Fibroblast of skin of back (primary cell): ENCODE results near the gene BOLL. TPM values are rescaled to one million over a fixed set of nuclear protein-coding genes. Genes with fewer than 3 reads are reported as not detected.
A peak's percentile ranks its signal among the peaks of the same experiment; 100 is the strongest.
"Not testable (repeated sequence)": the region's sequence is repeated elsewhere in the genome, so short reads cannot be mapped to it uniquely, and the experiment has no call there.

Experiments
- DNase-seq: peaks from one replicate; pipeline ENCODE4 v3.0.0-alpha.2; 2013
- polyA plus RNA-seq, 2 experiments: library from polyadenylated mRNA; unstranded; fragments of 120-200 nt; gene quantifications; one replicate each; pipeline ENCODE4 v1.2.1, GENCODE V29; 2013; ENCODE audit not compliant: insufficient read length in 2 of 2

BOLL gene, protein sequence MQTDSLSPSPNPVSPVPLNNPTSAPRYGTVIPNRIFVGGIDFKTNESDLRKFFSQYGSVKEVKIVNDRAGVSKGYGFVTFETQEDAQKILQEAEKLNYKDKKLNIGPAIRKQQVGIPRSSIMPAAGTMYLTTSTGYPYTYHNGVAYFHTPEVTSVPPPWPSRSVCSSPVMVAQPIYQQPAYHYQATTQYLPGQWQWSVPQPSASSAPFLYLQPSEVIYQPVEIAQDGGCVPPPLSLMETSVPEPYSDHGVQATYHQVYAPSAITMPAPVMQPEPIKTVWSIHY
- not detected for polyA plus RNA-seq (2013, experiment 1 of 2; ENCODE audit: insufficient read length)
- polyA plus RNA-seq (2013, experiment 2 of 2; ENCODE audit: insufficient read length): not detected

DNA sequence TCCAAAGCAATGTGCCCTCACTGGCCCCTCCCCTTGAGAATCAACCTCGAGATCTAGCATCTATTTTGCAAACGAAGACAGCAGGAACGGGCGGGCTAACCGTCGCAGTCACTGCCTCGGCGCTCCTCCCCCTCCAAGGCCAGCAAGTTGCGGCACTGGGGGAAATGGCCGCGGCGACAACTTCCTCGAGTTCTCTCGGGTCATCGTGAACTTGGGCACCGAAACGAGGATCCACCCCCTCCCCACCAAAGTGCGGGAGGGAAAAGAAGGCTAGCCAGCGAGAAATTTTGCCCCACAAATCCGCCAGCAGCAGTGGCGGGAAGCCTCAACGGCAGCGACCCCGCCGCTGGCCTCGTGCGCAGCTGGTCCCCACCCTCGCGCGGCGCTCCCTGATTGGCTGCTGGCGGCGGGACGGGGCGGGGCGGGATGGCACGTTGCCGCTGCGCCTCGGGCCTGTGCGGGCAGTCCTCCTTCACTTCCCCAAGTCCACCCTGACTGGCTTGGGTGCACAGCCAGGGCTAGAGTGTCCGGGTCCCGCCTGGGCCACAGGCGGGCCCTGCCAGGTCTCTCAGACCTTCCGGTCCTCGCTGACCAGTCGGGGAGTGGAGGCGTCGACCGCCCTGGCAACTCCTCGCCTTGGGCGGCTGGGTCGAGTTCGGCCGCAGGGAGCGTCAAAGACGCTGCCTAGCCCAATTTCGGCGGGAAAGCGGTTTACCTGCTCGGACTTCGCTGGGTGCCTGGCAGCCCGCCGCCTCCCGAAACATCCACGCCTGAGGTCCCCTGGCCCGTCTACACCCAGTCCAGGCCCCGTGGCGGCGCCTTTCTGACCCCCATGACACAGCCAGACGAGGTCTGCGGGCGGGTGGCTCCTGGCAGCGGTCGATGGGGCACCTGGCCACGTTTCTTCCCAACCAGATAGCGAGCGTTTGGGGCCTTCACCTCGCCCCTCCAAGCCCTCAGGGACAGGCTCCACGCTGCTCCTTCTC lies at the start of gene BOLL:
Gene BOLL, minus strand, starts transcription at position 364 of the 986 bp plus-strand sequence. CDS start 3,469 bp downstream, outside the sequence.
- DNase-seq: no peak

DNA sequence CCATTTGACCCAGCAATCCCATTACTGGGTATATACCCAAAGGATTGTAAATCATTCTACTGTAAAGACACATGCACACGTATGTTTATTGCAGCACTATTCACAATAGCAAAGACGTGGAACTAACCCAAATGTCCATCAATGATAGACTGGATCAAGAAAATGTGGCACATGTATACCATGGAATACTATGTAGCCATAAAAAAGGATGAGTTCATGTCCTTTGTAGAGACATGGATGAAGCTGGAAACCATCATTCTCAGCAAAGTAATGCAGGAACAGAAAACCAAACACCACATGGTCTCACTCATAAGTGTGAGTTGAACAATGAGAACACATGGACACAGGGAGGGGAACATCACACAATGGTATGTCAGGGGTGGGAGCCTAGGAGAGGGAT lies 49.7 kb upstream of the BOLL start:
- DNase-seq: not testable (repeated sequence)

DNA sequence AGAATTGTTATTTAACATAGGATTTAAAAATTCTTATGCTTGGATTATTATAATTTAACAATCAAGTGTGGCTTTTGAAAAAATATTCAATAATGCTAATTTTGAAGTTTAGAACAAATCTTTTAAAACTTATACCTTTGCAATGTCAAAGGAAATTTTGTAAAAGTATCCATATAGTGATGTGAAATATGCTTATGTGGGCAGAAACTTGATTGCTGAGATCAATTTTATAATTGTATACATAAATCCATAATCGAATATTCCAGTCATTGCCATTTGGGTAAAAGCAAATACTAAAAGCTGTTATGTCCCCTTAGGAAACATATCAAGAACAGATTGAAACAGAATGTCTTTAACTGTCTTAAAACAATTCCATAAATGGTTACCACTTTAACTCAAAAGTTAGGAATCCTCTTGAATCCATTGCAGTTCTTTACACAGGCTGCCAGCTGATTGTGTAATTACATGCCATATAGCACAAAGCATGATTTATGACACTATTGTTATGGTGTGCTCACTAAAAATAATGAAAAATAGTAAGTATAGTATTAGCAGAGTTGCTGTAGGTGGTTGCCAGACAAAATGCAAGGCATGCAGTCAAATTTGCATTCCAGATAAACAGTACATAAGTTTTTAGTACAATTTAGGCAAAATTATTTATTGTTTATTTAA lies 43.5 kb upstream of the BOLL start:
- DNase-seq: peak; percentile 57

DNA sequence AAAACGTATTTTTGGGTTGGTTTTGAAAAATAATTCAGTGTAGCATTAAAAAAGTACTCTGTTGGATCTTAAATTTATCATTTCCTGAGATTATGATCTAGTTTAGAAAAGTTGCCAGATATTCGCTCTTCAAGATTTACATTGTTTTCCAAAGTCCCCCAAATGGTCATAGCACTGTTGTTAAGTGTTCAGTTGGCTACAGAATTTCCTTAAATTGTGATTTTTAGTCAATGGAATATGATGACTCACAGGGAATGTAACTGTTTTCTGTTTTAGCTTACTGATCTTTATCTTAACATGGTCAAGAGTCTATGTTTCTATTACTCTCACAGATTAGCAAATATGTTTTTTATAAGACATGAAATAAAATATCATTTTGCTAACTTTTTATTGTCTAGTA lies 42.5 kb upstream of the BOLL start:
- DNase-seq: peak; percentile 59

DNA sequence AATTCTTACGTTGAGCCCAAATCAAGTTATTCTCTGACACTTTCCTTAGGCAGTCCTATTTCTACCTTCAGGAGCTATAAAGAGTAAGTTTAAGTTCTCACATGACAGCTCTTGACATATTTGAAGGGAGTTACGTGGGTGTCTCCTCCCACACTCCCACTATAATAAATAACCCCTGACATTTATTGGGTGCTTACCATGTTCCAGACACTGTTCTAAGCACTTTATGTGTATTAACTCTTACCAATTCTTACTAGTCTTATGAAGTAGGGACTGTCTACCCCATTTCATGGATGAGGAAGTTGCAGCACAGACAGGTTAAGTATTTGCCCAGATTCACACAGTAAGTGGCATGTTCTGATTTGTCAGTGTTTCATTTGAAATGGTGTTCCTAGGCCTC lies 37.2 kb upstream of the BOLL start:
- DNase-seq: no peak

DNA sequence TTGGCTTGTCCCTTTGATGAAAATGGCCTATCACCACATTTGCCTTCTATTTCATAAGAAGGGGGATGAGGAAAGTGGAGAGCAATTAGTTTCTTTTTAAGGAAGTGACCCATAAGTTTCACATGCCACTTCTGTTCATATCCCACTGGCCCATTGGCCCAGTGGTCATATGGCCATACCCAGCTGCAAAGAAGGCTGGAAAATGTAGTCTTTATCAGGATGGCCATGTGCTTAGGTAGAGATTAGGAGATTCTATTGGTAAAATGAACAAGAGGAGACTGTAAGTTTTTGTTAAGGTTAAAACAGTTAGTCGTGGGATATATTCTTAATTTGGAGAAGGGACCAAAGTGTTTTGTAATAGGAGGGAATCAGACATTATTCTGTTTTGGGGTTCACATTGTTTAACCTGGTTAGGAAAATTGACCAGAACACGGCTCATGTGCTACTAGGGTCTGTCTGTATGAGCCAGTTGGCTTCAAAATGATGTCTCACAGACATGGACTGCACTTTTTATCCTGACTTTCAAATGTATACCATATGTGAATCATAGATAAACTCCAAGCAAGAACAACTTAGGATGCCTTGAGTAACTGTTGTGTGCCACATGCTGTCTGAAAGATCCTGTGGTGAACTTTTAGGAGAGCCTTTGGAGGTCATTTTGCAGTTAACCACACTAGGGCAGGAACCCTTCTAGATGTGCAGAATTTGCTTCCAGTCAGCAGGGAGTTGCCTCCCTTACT lies 36.6 kb upstream of the BOLL start:
- no peak for DNase-seq

DNA sequence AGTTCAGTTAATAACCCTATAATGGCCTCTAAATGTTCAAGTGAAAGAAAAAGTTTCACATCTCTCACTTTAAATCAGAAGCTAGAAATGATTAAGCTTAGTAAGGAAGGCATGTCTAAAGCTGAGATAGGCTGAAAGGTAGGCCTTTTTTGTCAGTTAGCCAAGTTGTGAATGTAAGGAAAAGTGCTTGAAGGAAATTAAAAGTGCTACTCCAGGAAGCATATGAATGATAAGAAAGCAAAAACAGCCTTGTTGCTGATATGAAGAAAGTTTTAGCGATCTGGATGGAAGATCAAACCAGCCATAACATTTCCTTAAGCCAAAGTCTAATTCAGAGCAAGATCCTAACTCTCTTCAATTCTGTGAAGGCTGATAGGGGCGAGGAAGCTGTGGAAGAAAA lies 29.4 kb upstream of the BOLL start:
- no peak for DNase-seq

DNA sequence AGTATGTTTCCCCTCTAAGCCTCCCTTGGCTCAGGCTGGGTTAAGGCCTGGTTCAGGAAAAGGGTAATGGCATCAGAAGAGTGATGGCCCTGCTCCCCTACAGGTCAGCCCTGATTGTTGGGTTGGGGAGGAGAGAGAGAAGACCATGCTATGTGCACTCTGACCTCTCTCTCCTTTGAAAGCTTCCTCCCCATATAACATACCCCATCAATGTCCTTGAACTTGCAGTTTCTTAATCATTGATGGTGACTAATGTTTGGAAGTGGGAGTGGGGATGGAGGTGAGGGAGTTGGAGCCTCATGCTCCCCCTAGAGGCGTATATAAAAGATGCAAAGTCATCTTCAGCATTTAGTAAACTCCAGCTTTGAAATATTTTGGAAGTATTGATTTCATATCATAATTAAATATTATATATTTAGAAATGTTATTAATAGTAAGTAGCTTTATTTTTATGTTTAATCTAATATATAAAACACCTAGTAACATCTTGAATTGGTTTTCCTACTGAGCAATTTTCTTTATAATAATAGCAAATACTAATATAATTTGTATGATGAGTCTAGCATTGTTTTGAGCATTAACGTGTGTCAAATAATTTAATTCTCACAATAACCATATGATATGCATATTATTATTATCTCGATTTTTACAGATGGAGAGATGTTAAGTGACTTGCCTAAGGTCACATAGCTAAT lies 28.1 kb upstream of the BOLL start:
- DNase-seq: peak; percentile 60

DNA sequence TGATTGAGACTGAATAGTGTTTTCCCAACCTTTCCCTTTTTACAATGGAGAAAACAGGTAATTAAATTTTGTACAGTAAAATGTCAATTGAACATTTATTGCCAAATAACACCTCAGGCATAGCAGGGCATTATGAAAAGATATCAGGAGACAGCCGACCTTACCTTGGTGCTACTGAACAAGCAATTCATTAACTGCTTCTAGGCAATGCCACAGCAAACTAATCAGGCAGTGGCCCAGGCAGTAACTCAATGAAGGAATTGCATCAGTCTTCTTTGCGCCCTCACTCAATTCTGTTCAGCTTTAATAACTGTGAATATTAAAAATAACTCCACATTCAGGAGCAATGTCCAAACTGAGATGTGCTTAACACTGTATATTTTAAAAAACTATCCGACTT lies 25.4 kb upstream of the BOLL start:
- DNase-seq: no peak

DNA sequence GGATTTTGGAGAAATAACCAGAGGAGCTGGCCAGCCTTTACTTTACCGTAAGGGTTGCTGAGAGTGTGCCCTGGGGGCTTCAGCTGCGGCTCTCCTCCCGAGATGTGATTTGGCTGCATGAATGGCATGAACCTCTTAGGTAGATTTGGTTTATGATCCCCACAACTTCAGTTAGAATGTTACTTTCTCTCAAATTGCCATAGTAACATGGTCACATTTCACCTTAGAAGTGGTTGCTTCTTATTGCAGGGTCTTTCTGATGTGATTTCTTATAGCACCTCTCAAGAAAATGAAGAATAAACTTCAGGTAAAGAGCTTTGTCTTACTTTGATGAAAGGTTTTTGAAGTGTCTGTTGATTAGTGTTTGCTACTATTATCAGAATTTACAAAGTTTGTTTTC lies 24.9 kb upstream of the BOLL start:
- DNase-seq: no peak

DNA sequence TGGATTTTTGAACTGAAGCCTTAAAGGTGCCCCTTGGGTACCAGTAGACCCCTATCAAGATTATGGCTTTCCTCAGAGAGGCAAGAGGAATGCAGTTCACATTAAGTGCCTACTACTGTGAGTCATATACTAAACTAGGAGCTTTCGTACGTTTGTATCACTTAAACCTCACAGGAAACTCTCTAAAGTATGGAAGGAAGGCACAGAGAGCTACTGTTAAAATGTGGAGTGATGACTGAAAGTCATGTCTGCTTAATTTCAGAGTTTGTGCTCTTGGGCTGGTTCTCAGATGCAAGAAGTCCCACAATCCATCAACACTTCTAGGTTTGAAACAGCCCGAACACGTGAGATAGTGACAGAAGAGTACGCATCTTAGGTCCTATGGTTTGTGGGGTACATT lies 23.9 kb upstream of the BOLL start:
- peak; percentile 13 for DNase-seq

DNA sequence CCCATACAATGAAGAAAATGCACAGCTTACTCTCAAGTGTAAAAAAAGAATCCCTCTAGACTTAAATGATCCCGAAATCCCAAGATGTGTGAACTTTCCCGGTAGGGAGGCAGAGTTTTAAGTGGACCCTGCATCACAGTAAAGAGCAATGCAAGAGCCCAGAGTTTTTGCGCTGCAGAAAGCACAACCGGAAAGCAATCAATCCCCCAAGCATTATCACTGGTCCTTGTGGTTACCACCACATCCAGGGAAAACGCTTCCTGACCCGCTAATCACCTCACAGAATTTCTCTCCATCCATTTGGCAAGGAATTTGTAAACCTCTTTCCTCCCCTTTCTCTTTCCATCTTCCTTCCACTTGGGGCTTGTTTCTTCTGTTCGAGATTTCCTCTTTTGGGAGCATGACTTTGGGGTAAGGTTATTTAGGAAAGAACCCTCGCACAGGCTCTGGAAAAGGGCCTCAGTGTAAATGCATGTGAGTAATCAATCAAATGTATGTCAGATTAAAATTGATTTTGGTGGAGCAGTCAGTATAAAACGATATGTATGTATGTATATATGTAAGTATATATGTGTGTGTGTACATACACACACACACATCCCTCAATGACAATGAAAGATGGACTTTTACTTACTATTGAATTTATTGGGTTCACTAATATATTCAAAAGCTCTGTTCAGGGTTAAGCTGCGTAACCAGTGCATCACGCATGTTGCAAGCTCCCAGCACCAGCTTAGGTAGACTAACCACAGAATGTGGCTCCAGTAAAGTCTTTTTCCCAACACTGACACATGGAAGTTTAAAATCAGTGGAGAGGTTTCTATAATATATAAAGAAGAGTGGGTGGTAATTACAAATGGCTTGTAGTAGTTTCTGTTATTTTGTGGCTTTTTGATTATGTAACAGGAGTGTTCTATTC lies 20.9 kb upstream of the BOLL start:
- DNase-seq: no peak

DNA sequence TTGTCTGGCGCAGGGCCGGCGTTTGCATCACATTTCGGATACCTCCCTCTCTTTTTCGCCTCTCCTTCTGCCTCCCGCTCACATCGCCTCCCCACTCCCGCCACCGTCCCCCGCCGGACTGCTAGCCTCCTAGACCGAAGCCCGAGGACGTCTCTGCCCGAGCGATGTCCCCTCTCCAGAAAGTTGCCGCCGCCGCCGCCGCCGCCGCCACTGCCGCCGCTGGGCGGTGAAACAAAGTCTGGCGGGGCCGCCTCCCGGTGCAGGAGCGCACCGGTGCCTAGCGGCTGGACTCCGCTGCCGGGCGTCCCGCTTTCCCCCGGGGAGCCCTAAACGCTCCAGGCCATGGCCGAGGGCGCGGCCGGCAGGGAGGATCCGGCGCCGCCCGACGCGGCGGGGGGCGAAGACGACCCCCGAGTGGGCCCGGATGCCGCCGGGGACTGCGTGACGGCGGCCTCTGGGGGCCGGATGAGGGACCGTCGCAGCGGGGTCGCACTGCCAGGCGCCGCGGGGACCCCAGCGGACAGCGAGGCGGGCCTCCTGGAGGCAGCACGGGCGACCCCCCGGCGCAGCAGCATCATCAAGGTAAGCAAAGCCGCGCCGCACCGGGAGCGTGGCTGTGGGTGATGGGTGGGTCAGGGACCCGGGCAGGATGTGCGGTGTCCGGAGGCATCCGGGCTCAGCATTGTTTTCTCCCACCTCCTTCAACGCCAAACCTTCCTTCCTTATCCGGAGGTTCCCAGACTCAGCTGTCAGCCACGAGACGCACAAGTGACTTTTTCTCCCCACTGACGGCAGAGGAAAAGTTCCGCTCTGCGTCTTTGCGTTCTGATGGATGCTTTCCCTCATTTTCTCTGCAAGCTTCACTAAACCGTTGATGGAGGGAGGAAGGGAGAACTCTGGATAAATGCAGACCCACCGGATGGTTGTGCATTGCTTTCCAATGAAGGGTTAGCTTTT lies 19.9 kb upstream of the BOLL start:
- peak; percentile 20 for DNase-seq

DNA sequence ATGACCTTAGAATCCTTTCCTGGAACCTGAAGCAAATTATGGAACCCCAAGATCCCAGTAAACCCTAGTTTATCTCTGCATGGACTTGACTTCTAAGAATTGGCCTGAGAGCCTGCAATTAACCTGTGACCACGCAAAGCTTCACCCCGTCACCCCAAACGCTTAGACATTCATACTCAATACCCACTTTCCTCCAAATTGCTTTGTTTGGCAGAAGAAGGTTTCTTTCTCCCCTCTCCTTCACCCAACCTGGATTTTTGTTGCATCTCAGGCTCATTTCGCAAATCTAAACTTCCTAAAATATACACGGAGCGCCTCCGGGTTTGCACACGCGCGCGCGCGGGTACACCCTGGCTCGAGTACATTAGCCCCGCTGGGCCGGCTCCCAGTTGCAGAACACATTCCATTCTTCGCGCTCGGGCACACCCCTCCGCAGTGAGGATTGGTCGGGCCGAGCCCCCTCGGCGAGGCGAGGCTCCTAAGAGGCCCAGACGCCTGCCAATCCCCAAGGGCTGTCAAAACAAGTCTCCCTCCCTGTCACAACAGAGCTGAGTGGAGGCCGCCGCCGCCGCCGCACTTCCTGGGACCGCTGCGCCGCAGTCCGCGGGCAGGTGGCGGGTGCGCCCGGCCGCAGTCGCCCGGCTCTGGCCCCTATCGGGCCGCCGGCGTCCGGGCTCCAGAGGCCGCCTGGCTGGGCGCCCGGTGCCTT lies 19.1 kb upstream of the BOLL start, which contains the start of gene PLCL1:
Gene PLCL1, plus strand, starts transcription at position 545 of the 709 bp plus-strand sequence.
- peak; percentile 92 for DNase-seq

DNA sequence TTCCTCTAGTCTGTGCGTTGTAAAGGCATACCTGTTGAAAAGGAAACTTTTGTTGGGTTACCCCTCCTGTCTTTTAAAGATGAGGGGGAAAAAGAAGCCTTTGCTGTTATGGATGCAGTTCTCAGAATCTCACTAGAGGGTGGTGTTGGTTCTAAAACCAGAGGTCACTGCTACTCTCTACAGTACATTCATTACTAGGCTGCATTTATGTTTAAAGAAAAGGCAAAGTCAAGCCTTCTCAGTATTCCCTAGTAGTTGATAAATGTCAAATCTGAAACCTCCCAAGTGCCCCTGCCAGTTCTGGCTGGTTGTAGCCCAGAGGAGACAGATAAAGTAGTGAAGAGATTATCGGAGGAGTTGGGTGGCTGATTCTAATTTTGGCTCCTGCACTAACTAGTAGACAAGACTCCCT lies 17.9 kb upstream of the BOLL start:
- peak; percentile 57 for DNase-seq

DNA sequence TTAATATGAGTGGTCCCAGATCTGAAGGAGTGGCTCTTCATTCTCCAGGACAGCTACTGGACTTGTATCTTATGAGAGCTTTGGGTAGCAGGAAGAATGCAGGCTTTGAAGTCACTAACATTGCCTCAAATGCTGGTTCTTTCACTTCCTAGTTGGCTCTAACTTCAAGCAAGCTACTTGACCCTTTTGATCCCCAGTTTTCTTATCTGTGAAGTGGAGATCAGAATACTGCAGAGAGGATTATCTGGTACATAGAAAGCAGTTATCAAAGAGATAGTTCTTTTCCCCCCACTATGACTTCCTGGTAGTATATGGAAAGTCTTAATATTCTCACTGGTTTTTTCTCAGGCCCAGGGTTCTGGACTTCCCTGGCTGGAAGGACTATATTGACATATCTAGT lies 15.9 kb upstream of the BOLL start:
- no peak for DNase-seq

DNA sequence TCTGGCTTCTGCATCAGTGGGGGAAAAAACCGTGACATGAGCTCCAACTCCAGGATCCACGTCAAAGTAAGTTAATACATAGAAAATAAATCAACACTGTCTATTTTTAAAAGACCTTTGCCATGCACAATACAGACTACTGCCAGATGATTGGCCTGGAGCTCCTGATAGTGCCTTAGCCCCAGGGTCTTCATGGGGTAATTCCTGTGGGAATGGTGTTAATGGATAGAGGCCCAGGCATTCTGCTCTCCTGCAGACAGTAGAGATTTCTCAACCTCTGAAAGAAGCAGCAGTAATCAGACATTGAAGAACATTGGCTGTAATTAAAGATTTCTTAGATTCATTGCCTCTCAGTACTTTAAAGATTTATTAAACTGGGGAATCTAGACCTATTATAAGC lies 15.0 kb upstream of the BOLL start:
- no peak for DNase-seq

DNA sequence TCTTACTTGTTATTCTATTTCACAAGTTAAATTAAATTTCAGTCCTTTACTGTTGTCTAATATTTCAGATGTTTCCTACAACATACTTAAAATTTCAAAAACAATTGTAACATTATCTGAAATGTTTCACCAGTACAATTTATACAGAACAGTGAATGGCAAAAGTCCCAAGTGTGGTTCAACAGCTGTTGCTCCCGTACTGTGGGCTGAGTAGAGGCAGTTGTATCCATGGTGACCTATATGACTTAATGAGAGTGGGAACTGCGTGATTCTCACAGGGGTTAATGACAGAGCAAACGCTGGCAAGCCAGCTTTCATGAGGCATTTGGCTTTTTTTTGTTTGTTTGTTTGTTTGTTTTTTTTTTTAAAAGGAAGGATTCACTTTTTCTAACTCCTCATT lies 13.9 kb upstream of the BOLL start:
- DNase-seq: no peak
